GM12874 (cell line): ENCODE data around the gene CCNL2.

ENCODE experiments used
- TF ChIP-seq, protein P1 (sequence below): IDR thresholded peaks from 2 replicates; pipeline ENCODE4 v1.5.1; 2011; ENCODE audit warnings: low read depth, mild to moderate bottlenecking, control low read depth, low read length, moderate library complexity; ENCODE audit not compliant: insufficient read depth

Gene CCNL2

DNA sequence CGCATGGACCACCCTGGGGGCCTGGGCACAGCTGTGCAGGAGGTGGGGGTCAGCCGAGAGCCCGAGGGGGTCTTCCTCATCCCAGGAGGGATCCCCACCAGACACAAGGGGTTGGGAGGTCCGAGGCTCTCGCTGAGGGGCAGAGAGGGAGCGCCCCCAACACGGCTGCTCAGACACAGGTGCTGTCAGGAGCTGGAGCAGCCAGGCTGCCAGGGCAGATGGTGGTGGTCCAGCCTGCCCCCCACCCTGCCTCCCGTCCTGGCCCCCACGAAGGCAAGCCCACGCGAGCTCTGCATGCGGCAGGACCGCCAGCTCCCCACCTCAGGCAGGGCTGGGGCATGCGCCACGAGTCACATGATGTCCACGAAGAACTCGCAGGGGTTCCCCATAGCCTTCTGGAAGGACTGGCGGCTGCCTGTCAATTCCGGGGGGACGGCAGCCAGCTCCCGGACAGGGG lies 63.3 kb downstream of the CCNL2 start:
- TF ChIP-seq, protein P1, sequence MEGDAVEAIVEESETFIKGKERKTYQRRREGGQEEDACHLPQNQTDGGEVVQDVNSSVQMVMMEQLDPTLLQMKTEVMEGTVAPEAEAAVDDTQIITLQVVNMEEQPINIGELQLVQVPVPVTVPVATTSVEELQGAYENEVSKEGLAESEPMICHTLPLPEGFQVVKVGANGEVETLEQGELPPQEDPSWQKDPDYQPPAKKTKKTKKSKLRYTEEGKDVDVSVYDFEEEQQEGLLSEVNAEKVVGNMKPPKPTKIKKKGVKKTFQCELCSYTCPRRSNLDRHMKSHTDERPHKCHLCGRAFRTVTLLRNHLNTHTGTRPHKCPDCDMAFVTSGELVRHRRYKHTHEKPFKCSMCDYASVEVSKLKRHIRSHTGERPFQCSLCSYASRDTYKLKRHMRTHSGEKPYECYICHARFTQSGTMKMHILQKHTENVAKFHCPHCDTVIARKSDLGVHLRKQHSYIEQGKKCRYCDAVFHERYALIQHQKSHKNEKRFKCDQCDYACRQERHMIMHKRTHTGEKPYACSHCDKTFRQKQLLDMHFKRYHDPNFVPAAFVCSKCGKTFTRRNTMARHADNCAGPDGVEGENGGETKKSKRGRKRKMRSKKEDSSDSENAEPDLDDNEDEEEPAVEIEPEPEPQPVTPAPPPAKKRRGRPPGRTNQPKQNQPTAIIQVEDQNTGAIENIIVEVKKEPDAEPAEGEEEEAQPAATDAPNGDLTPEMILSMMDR: no peak
